Skeletal muscle satellite cell (primary cell): ENCODE data around the gene INO80.

Source experiments
- H3K27me3 ChIP-seq: 2 replicates; pipeline ENCODE4 v1.7.0; 2013; ENCODE audit warnings: low read length; ENCODE audit not compliant: control insufficient read depth, insufficient read depth
- H3K36me3 ChIP-seq: 2 replicates; pipeline ENCODE4 v1.7.0; 2013; ENCODE audit warnings: mild to moderate bottlenecking, control low read depth, low read length; ENCODE audit not compliant: insufficient read depth
- H3K4me1 ChIP-seq: 2 replicates; pipeline ENCODE4 v1.7.0; 2013; ENCODE audit warnings: low read length; ENCODE audit not compliant: control insufficient read depth, insufficient read depth
- H3K4me2 ChIP-seq: 2 replicates; pipeline ENCODE4 v1.7.0; 2013; ENCODE audit warnings: mild to moderate bottlenecking, low read length
- H3K4me3 ChIP-seq: 2 replicates; pipeline ENCODE4 v1.7.0; 2013; ENCODE audit warnings: low read length
- H3K9ac ChIP-seq: 2 replicates; pipeline ENCODE4 v1.7.0; 2013; ENCODE audit warnings: mild to moderate bottlenecking, low read depth, low read length, moderate library complexity
- H3K9me3 ChIP-seq: replicated peaks from 2 replicates; pipeline ENCODE4 v1.7.0; 2013; ENCODE audit warnings: mild to moderate bottlenecking, control low read depth, low read length

Gene INO80

GRCh38 chr15:40952901-40953712 is 163.0 kb downstream of the INO80 start, which contains the start of gene CHAC1:
Gene CHAC1, plus strand, starts transcription at chr15:40953471. Its CDS starts 113 bp downstream, at chr15:40953584.
- H3K9ac ChIP-seq, result peak within 1 kb of the TSS; percentile 82
- H3K27me3 ChIP-seq, result no peaks in the 10 kb centered on the region
- no peaks in the 10 kb centered on the region for H3K9me3 ChIP-seq
- no peaks in the 10 kb centered on the region for H3K36me3 ChIP-seq
- H3K4me3 ChIP-seq, result peak within 1 kb of the TSS; percentile 85
- peak within 1 kb of the TSS; percentile 94 for H3K4me2 ChIP-seq
- H3K4me1 ChIP-seq, result peaks cover 20% of the 10 kb centered on the region

DNA sequence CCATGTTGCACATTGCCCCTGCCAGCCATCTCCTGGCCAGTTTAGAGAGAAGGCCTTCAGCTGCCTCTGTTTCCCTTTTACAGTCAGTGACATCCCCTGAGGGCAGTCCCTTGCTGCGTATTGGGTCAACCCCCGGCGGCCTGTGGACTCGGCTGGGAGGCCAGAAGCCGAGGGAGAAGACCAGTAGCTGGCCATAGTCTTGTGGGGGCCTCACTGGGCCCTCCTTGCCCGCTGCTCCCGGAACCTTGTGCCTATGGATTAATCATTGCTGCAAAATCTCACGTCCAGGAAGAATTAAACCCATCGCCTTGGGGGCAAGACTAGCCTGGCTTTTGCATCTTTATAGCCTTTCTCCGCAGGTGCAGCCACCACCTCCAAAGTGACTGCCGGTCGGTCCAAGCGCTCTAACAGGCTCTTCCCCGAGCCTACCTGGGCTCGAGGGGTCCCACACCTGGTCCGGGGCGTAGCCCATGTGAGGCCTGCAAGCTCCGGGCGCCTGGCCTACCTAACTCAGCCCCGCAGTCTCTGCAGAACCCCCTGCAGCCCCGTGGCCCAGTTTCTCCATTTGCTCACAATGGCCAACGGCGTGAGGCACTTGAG is 163.7 kb downstream of the INO80 start:
- Histone ChIP-seq H3K4me3 (peak overlapping the region; percentile 85), H3K4me2 (peak overlapping the region; percentile 94), H3K9me3 (no peaks in the 10 kb centered on the region), H3K27me3 (no peaks in the 10 kb centered on the region), H3K36me3 (no peaks in the 10 kb centered on the region), H3K9ac (peak overlapping the region; percentile 82), H3K4me1 (peaks cover 15% of the 10 kb centered on the region)

- Histone ChIP-seq H3K9me3 (no peaks in the 10 kb centered on the region), H3K4me3 (no peak overlapping the region), H3K4me1 (peaks cover 14% of the 10 kb centered on the region), H3K4me2 (no peak overlapping the region), H3K27me3 (no peaks in the 10 kb centered on the region), H3K9ac (no peak overlapping the region), H3K36me3 (no peaks in the 10 kb centered on the region)
Measured at GRCh38 chr15:40951764-40952163, 164.3 kb downstream of the INO80 start.

DNA sequence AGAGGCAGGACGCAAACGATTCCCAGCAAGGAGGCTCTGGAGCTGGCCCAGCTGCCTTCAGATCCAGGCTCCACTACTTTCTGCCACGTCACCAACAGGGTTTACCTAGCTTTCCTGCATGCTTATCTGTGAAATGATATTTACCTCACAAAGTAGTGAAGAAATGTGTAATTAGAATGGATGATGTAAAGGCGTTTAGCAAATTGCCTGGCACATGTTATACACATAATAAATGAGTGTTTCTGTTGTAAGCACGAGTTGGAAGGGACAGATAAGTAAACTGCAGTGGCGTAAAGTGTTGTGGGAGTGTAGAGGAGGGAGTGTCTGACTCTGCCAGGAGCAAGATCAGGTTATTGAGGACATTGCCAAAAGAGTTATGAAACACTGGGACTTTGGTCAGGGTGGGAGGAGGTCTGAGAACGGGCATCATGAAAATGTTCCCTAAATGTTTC is 166.3 kb downstream of the INO80 start:
- Histone ChIP-seq H3K4me2 (no peak overlapping the region), H3K27me3 (no peaks in the 10 kb centered on the region), H3K4me3 (no peak overlapping the region), H3K9ac (no peak overlapping the region), H3K9me3 (no peaks in the 10 kb centered on the region), H3K36me3 (no peaks in the 10 kb centered on the region), H3K4me1 (peaks cover 14% of the 10 kb centered on the region)

GRCh38 chr15:40948706-40949473 is 167.2 kb downstream of the INO80 start:
- Histone ChIP-seq H3K9me3 (no peaks in the 10 kb centered on the region), H3K36me3 (no peaks in the 10 kb centered on the region), H3K4me3 (no peak overlapping the region), H3K4me1 (peaks cover 10% of the 10 kb centered on the region), H3K9ac (no peak overlapping the region), H3K4me2 (no peak overlapping the region), H3K27me3 (no peaks in the 10 kb centered on the region)

DNA sequence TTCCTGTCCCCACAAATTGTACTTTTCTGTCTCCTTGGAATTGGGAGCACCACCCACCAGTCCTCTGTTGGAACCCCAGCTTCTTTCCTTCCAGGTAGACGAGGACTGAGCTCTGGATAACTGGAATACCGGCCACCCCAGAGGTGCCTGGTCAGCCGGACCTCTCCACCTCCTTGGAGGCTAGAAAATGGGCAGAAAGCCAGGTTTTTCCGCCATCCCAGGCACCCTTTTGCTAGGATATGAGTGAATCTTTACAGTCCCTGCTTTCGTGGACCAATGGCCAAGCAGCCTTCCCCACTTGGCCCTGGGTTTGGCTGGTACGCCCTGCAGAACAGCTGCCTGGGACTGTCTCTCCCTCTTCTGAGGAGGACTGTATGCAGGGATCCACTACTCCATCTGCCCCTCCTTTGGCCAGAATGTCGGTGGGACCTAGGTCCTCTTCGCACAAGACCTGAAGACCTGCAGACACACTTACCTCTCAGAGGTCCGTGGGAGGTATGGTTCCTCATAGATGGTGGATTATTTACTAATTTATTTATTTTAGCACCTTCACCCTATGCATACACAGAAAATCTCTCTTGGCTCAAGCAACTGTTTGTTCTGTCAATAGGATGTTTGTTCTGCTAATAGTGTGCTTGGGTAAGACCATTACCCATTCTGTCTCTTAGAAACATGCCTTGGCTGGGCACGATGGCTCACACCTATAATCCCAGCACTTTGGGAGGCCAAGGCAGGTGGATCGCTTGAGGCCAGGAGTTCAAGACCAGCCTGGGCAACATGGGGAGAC is 171.4 kb downstream of the INO80 start:
- Histone ChIP-seq H3K36me3 (no peaks in the 10 kb centered on the region), H3K4me2 (no peak overlapping the region), H3K4me1 (peaks cover 21% of the 10 kb centered on the region), H3K27me3 (no peaks in the 10 kb centered on the region), H3K9ac (no peak overlapping the region), H3K9me3 (no peaks in the 10 kb centered on the region), H3K4me3 (no peak overlapping the region)

- no peaks in the 10 kb centered on the region for H3K27me3 ChIP-seq
Measured at GRCh38 chr15:40943764-40944365, 172.2 kb downstream of the INO80 start.

GRCh38 chr15:40942878-40943277 is 173.2 kb downstream of the INO80 start:
- peak overlapping the region; percentile 69 for H3K4me3 ChIP-seq
- H3K4me1 ChIP-seq, result peaks cover 21% of the 10 kb centered on the region
- peak overlapping the region; percentile 84 for H3K4me2 ChIP-seq
- H3K9me3 ChIP-seq, result no peaks in the 10 kb centered on the region
- H3K27me3 ChIP-seq, result no peaks in the 10 kb centered on the region
- H3K36me3 ChIP-seq, result no peaks in the 10 kb centered on the region
- peak overlapping the region; percentile 80 for H3K9ac ChIP-seq

More at GRCh38 chr15:40943764-40944365, 172.2 kb downstream of the INO80 start:
- H3K9ac ChIP-seq, result no peak overlapping the region
- no peaks in the 10 kb centered on the region for H3K9me3 ChIP-seq
- H3K4me3 ChIP-seq, result no peak overlapping the region
- peaks cover 21% of the 10 kb centered on the region for H3K4me1 ChIP-seq
- H3K36me3 ChIP-seq, result no peaks in the 10 kb centered on the region
- H3K4me2 ChIP-seq, result no peak overlapping the region

DNA sequence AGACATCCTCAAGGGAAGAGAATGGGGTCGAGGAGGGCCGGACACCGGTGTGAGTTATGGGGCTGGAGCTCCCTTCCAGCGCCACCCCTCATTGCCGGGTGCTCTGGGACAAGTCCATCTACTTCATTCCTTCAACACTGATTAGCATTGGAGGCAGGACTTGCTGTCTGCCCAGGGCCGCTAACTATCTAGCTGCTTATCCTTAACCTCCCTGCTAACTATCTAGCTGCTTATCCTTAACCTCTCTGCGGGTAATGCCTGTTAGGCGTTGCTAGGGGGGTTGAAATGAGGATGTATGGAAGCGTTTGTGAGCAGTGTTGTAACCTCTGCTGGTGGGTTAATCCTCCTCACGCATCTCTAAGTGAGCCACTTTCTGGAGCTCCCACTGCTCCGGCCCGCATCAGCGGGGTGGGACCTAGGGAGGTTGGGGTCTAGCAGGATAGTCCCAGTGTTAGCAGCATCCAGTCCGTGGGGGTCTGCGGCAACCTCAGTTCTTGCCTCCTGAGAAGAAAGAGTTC is 173.7 kb downstream of the INO80 start:
- Histone ChIP-seq H3K9me3 (no peaks in the 10 kb centered on the region), H3K4me1 (peaks cover 26% of the 10 kb centered on the region), H3K4me3 (peak overlapping the region; percentile 69), H3K4me2 (peak overlapping the region; percentile 84), H3K27me3 (no peaks in the 10 kb centered on the region), H3K9ac (peak overlapping the region; percentile 80), H3K36me3 (no peaks in the 10 kb centered on the region)

DNA sequence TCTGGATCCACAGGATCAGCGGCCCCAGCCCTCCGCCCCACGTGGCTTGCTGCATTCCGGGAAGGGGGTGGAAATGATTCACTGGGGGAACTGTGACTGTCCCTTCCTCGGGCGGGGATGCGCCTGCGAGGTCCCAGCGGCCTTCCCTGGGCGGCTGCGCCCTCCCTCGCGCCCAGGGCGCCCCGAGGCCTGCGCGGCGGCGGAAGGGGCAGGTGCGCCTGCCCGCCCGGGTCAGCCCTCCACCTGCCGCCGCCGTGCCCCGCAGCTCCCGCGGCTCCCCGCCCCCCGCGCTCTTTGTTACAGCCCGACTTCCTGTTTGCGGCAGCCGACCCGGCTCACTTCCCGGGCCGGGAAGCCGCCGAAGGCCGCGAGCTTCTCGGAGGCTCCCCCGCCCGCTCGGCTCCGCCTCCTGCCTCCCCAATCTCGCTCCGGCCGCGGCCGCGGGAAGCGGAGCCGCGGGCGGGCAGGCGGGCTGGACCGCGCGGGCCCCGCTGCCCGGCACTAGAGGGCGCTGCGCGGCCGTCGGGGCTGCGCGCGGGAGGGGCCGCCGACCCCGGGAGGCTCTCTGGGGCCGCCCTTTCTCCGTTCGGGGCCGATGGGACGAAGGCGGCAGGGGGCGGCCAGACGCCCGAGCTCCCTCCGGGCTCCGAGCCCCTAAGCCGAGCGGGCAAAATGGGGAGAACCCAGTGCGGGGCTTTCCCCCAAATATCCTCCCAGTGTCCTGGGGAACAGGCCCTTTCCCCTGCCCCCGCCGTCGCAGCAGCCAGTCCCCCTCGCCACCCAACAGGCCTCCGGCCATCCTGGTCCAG is 174.3 kb downstream of the INO80 start:
- no peaks in the 10 kb centered on the region for H3K27me3 ChIP-seq
- peaks cover 33% of the 10 kb centered on the region for H3K4me1 ChIP-seq

More for the DNA sequence above, 174.3 kb downstream of the INO80 start:
- no peaks in the 10 kb centered on the region for H3K9me3 ChIP-seq
- H3K36me3 ChIP-seq, result no peaks in the 10 kb centered on the region
- H3K4me3 ChIP-seq, result peak overlapping the region; percentile 69
- H3K9ac ChIP-seq, result peak overlapping the region; percentile 80
- peak overlapping the region; percentile 84 for H3K4me2 ChIP-seq
